ENCODE data around the gene CNTN2.

CNTN2 gene

DNA sequence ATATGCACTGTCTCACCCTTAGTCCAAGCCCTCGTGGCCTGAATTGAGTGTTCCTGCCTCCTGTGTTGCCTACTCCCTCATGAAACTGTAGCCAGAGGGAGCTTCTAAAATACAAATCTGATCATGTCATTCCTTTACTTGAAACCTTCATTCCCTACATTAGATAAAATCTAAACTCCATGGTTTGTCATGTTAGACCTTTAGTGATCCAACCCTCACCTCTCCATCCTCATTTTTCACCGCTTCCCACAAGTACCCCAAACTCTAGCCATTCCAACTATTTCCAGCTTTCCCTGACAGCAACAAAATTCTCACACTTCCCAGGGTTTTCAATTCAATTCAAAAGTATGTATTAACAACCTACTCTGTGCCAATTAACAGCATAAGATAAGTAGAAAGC is 18.3 kb upstream of the CNTN2 start:
- WGBS, 2 experiments (ENCODE audit: insufficient coverage in 2 of 2), result 94 to 100% methylated on average over 2 of the region's 2 CpGs

DNA sequence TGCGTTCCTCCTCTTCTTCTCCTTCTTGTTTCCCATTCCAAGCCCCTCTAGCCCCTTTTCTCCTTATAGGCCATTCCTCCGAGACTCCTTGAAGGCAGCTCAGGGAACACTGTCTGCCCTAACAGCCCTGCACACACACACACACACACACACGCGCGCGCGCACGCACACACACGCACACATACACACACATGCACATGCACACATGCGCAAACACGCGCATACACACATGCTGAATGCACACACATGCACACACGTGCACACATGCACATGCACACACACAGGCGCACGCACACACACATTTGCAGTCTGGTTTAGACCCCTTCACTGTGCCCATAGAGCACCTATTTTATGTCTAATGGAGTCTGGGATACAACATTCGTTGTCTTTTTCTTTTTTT is 17.8 kb upstream of the CNTN2 start:
- no peak overlapping the region for H3K4me3 ChIP-seq (ENCODE audit: extremely low read depth, insufficient read depth, low read length, poor library complexity, severe bottlenecking)
- H3K36me3 ChIP-seq (ENCODE audit: control insufficient read depth, insufficient read depth, low read length), result no peaks in the 10 kb centered on the region
- H3K4me1 ChIP-seq (ENCODE audit: control insufficient read depth, insufficient read depth, low read length, poor library complexity, severe bottlenecking), result no peaks in the 10 kb centered on the region
- WGBS, 2 experiments (ENCODE audit: insufficient coverage in 2 of 2), result 88 to 96% methylated on average over 11 to 14 of the region's 16 CpGs
- H3K9me3 ChIP-seq (ENCODE audit: control insufficient read depth, low read length), result no peaks in the 10 kb centered on the region
- H3K27ac ChIP-seq (ENCODE audit: low read depth, low read length, severe bottlenecking), result no peak overlapping the region

More for the DNA sequence above, 18.3 kb upstream of the CNTN2 start:
- Histone ChIP-seq H3K4me3 (ENCODE audit: extremely low read depth, insufficient read depth, low read length, poor library complexity, severe bottlenecking) (no peak overlapping the region), H3K4me1 (ENCODE audit: control insufficient read depth, insufficient read depth, low read length, poor library complexity, severe bottlenecking) (no peaks in the 10 kb centered on the region), H3K9me3 (ENCODE audit: control insufficient read depth, low read length) (no peaks in the 10 kb centered on the region), H3K27ac (ENCODE audit: low read depth, low read length, severe bottlenecking) (no peak overlapping the region), H3K36me3 (ENCODE audit: control insufficient read depth, insufficient read depth, low read length) (no peaks in the 10 kb centered on the region)

DNA sequence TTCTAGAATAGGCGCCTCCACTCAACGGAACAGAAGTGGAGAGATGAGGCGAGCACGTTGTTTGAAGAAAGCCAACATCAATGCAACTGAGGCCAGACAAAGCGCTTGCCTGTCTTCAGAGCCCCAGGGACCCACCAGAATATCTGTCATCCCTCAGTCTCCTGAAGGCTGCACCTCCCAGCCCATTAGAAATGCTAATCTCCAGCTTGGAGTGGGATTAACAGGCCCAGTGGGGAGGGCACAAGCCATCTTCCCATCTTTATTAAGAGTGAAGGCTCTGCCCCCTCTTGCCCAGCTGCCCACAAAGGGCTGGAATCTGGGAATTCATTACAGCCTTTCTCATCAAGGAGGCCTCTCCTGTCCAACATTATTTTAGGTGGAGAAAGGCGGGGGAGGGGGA is 16.8 kb upstream of the CNTN2 start:
- Histone ChIP-seq H3K4me1 (ENCODE audit: control insufficient read depth, insufficient read depth, low read length, poor library complexity, severe bottlenecking) (no peaks in the 10 kb centered on the region), H3K27ac (ENCODE audit: low read depth, low read length, severe bottlenecking) (no peak overlapping the region)
- WGBS, 2 experiments (ENCODE audit: insufficient coverage in 2 of 2), result 8 to 27% methylated on average over 3 to 6 of the region's 6 CpGs

DNA sequence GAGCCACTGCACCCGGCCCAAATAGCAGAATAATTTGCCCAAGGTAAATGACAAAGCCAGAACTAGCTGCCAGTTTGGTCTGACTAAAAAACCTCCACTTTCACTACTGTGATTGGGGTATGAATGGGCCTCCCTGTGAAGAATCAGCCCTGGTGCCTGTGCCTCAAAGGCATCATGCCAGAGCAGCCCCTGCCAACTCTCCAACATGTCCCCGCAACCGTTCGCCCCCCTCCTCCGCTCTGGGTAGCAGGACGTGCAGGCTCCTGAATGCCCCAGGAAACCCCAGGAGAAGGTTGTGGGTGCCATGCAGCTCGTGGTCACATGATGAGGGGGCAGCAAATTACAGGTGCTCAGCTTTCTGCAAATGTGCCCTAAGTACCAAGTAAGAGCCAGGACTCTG is 14.6 kb upstream of the CNTN2 start:
- no peaks in the 10 kb centered on the region for H3K9me3 ChIP-seq (ENCODE audit: control insufficient read depth, low read length)
- no peaks in the 10 kb centered on the region for H3K4me1 ChIP-seq (ENCODE audit: control insufficient read depth, insufficient read depth, low read length, poor library complexity, severe bottlenecking)
- 86 to 89% methylated on average over 6 to 7 of the region's 7 CpGs for WGBS, 2 experiments (ENCODE audit: insufficient coverage in 2 of 2)
- H3K4me3 ChIP-seq (ENCODE audit: extremely low read depth, insufficient read depth, low read length, poor library complexity, severe bottlenecking), result no peak overlapping the region
- H3K27ac ChIP-seq (ENCODE audit: low read depth, low read length, severe bottlenecking), result no peak overlapping the region
- H3K36me3 ChIP-seq (ENCODE audit: control insufficient read depth, insufficient read depth, low read length), result no peaks in the 10 kb centered on the region

More for the DNA sequence above, 16.8 kb upstream of the CNTN2 start:
- no peaks in the 10 kb centered on the region for H3K36me3 ChIP-seq (ENCODE audit: control insufficient read depth, insufficient read depth, low read length)
- H3K4me3 ChIP-seq (ENCODE audit: extremely low read depth, insufficient read depth, low read length, poor library complexity, severe bottlenecking), result no peak overlapping the region
- H3K9me3 ChIP-seq (ENCODE audit: control insufficient read depth, low read length), result no peaks in the 10 kb centered on the region

DNA sequence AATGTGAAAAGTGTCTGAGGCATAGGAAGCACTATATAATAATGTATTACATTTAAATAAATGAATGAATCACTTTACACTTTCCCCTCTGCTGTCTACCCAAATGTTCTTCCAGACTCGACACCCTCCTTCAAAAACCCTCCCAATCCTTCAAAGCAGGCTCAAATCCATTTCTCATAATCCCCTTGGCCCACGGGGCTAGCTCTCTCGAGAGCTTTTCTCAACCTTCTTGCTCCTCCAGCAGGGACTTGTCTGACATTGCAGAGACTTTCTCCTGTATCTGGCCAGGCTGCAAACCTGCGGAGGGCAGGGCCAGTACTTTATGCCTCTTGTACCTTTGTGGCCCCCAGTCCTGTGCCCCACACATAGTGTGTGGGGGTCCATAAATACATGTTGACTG is 14.1 kb upstream of the CNTN2 start:
- Histone ChIP-seq H3K9me3 (ENCODE audit: control insufficient read depth, low read length) (no peaks in the 10 kb centered on the region), H3K27ac (ENCODE audit: low read depth, low read length, severe bottlenecking) (no peak overlapping the region), H3K36me3 (ENCODE audit: control insufficient read depth, insufficient read depth, low read length) (no peaks in the 10 kb centered on the region), H3K4me3 (ENCODE audit: extremely low read depth, insufficient read depth, low read length, poor library complexity, severe bottlenecking) (no peak overlapping the region), H3K4me1 (ENCODE audit: control insufficient read depth, insufficient read depth, low read length, poor library complexity, severe bottlenecking) (no peaks in the 10 kb centered on the region)
- WGBS, 2 experiments (ENCODE audit: insufficient coverage in 2 of 2), result 55 to 58% methylated on average over 4 of the region's 4 CpGs

DNA sequence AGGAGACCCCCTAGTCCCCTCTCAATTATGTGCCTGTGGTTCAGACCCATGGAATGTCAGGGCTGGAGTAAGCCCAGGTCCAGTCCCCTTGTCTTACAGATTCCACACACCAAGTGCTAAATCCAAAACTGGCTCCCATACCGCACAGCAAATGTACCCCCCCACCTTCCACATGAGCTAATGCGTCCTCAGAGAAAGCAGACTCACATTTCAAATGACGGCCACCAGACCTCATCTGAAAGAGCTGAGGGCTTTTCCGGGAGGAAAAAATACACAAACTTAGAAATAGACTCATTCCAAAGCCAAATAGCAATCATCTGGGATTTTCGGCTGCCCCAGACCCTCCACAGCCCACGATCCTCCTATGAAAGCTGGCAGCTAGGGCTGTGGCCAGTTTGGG is 12.8 kb upstream of the CNTN2 start:
- Histone ChIP-seq H3K4me3 (ENCODE audit: extremely low read depth, insufficient read depth, low read length, poor library complexity, severe bottlenecking) (no peak overlapping the region), H3K4me1 (ENCODE audit: control insufficient read depth, insufficient read depth, low read length, poor library complexity, severe bottlenecking) (no peaks in the 10 kb centered on the region), H3K36me3 (ENCODE audit: control insufficient read depth, insufficient read depth, low read length) (no peaks in the 10 kb centered on the region), H3K9me3 (ENCODE audit: control insufficient read depth, low read length) (no peaks in the 10 kb centered on the region), H3K27ac (ENCODE audit: low read depth, low read length, severe bottlenecking) (no peak overlapping the region)
- WGBS, 2 experiments (ENCODE audit: insufficient coverage in 2 of 2), result 81 to 100% methylated on average over 3 to 6 of the region's 6 CpGs

DNA sequence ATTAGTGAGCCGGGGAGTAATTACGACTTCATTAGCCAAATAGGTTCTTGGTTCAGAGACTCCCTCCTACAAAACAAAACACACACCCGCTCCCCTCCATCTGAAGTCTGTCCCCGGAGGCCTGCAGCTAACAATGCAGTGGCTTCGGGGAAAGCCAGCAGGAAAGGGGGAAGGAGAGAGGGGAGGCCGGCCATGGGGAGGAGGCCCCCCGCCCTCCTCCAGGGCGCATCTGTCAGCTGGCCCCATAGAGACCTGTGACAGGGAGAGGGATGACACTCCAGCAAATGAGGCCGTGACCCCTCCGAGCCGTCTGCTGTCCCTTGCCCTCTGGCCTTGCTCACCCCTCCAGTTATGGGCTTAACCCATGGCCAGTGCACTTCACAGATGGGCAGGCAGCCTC is 12.1 kb upstream of the CNTN2 start:
- WGBS, 2 experiments (ENCODE audit: insufficient coverage in 2 of 2), result 53 to 57% methylated on average over 8 to 9 of the region's 11 CpGs
- H3K4me1 ChIP-seq (ENCODE audit: control insufficient read depth, insufficient read depth, low read length, poor library complexity, severe bottlenecking), result no peaks in the 10 kb centered on the region
- no peaks in the 10 kb centered on the region for H3K36me3 ChIP-seq (ENCODE audit: control insufficient read depth, insufficient read depth, low read length)
- H3K9me3 ChIP-seq (ENCODE audit: control insufficient read depth, low read length), result no peaks in the 10 kb centered on the region
- no peak overlapping the region for H3K4me3 ChIP-seq (ENCODE audit: extremely low read depth, insufficient read depth, low read length, poor library complexity, severe bottlenecking)
- H3K27ac ChIP-seq (ENCODE audit: low read depth, low read length, severe bottlenecking), result no peak overlapping the region

DNA sequence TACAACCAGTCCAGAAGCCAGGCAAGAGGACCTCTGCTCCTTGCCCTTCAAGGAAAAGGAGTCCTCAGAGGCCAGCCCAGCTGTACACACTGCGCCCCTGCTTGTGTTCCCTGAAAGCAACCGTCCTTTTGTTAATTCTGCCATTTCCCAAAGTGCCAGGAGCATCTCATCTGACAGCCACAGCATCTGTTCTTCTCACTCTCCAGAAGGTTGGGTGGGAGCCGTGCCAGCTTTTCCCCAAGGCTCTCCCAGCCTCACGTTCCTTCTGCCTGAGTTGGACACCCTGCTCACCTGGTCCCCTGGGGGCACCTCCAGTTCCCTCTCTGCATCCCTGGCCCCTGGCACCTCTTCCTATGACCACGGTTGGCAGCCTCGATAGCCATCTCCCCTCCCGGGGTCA is 10.5 kb upstream of the CNTN2 start:
- 82 to 85% methylated on average over 6 to 7 of the region's 7 CpGs for WGBS, 2 experiments (ENCODE audit: insufficient coverage in 2 of 2)
- no peak overlapping the region for H3K27ac ChIP-seq (ENCODE audit: low read depth, low read length, severe bottlenecking)
- H3K4me3 ChIP-seq (ENCODE audit: extremely low read depth, insufficient read depth, low read length, poor library complexity, severe bottlenecking), result no peak overlapping the region
- H3K4me1 ChIP-seq (ENCODE audit: control insufficient read depth, insufficient read depth, low read length, poor library complexity, severe bottlenecking), result no peaks in the 10 kb centered on the region
- no peaks in the 10 kb centered on the region for H3K36me3 ChIP-seq (ENCODE audit: control insufficient read depth, insufficient read depth, low read length)
- no peaks in the 10 kb centered on the region for H3K9me3 ChIP-seq (ENCODE audit: control insufficient read depth, low read length)

DNA sequence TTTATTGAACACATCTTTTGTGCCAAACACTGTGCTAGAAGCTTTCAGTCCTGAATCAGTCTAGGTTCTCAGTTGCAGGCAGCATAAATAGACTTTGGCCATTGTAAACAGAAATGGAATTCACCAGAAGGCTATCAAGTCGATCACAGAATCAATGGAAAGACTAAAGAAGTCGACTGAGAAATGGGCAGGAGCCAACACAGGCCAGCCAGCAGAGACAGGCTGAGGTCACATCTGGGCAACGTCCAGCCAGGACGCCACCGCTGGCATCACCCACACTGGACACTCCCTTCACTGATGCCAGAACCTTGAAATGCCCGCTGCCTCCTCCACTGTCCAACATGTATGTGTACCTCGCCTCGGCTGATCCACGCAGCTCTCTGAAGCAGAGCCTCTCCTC is 5.5 kb upstream of the CNTN2 start:
- H3K36me3 ChIP-seq (ENCODE audit: control insufficient read depth, insufficient read depth, low read length), result no peaks in the 10 kb centered on the region
- H3K9me3 ChIP-seq (ENCODE audit: control insufficient read depth, low read length), result no peaks in the 10 kb centered on the region
- no peak overlapping the region for H3K4me3 ChIP-seq (ENCODE audit: extremely low read depth, insufficient read depth, low read length, poor library complexity, severe bottlenecking)
- 77 to 90% methylated on average over 6 to 9 of the region's 9 CpGs for WGBS, 2 experiments (ENCODE audit: insufficient coverage in 2 of 2)
- H3K27ac ChIP-seq (ENCODE audit: low read depth, low read length, severe bottlenecking), result no peak overlapping the region
- H3K4me1 ChIP-seq (ENCODE audit: control insufficient read depth, insufficient read depth, low read length, poor library complexity, severe bottlenecking), result no peaks in the 10 kb centered on the region

DNA sequence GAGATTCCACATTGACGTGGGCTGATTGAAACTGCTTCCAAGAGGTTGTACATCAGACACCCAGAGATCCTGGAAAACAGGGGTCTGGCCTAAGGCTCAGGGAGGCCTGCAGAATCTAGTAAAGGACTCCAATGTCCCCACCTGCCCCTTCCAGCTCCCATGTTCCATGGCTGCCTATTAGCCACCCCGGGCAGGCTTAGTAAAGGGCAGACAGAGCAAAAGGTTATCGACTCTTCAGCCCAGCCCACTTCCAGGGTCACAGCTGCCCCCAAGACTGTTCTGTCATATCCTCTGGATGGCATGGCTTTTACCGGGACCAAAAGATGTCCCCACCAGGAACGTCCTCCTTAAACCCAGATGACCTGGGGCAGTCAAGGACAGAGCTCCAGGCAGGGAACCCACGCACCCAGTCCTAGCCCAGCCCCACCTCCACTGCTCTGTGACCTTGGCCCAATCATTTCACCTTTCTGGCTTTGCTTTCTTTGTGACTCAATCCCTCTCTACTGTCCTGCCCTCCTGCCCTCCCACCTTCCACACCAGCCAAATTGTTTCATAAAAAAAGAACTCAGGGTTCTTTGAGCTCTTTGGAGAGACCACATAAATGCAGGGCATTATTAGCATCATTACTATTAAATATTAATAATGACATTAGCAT is 4.8 kb upstream of the CNTN2 start:
- H3K4me1 ChIP-seq (ENCODE audit: control insufficient read depth, insufficient read depth, low read length, poor library complexity, severe bottlenecking), result no peaks in the 10 kb centered on the region
- no peak overlapping the region for H3K27ac ChIP-seq (ENCODE audit: low read depth, low read length, severe bottlenecking)
- no peak overlapping the region for H3K4me3 ChIP-seq (ENCODE audit: extremely low read depth, insufficient read depth, low read length, poor library complexity, severe bottlenecking)
- no peaks in the 10 kb centered on the region for H3K36me3 ChIP-seq (ENCODE audit: control insufficient read depth, insufficient read depth, low read length)
- 84 to 89% methylated on average over 5 to 6 of the region's 6 CpGs for WGBS, 2 experiments (ENCODE audit: insufficient coverage in 2 of 2)
- H3K9me3 ChIP-seq (ENCODE audit: control insufficient read depth, low read length), result no peaks in the 10 kb centered on the region

DNA sequence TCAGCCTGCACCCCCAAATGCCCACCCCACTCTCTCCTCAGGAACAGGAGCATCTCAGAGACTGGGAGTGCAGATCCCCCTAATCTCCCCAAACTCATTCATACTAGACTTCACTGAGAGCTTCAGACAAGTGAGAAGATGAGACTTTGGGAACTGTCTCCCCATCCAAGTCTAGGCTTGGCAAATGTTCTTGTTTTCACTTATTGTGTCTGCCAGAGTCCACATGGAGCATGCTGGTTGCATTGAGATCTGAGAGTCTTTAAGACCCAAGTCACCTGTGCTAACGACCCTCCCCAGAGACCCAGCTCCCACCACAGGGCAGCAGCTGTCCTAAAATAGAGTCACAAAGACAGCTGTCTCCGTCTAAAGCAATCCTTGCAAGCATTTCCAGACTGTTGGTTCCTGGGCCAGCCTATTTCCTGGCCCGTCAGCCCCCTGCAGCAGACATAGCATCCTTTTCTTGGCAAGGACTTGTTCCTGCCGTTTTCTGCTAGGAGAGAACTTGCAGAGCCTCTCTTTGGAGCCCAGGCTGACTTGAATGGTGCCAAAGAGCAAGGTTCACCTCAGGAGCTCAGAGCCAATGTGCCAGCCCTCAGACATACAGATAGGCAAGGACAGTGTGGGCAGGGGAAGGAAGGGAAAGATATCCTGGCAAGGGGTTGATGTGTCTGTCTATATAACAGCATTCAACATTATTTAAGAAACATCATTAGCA is 1.9 kb upstream of the CNTN2 start:
- Histone ChIP-seq H3K36me3 (ENCODE audit: control insufficient read depth, insufficient read depth, low read length) (no peaks in the 10 kb centered on the region), H3K27ac (ENCODE audit: low read depth, low read length, severe bottlenecking) (no peak overlapping the region), H3K4me3 (ENCODE audit: extremely low read depth, insufficient read depth, low read length, poor library complexity, severe bottlenecking) (no peak overlapping the region), H3K9me3 (ENCODE audit: control insufficient read depth, low read length) (no peaks in the 10 kb centered on the region), H3K4me1 (ENCODE audit: control insufficient read depth, insufficient read depth, low read length, poor library complexity, severe bottlenecking) (no peaks in the 10 kb centered on the region)
- 75 to 77% methylated on average over 4 of the region's 4 CpGs for WGBS, 2 experiments (ENCODE audit: insufficient coverage in 2 of 2)
